C4-2B (cell line): ENCODE results near the gene TMEM121.
"Not testable (repeated sequence)": the region's sequence is repeated elsewhere in the genome, so short reads cannot be mapped to it uniquely, and the experiment has no call there.

Source experiments
- ZFX ChIP-seq: fragments of 450-650 bp; IDR thresholded peaks from 2 replicates; pipeline ENCODE4 v1.6.1; 2017
- TF ChIP-seq, protein P1 (sequence below): fragments of 450-650 bp; conservative IDR thresholded peaks from 2 replicates; pipeline ENCODE4 v1.5.1; 2017; ENCODE audit warnings: mild to moderate bottlenecking

DNA sequence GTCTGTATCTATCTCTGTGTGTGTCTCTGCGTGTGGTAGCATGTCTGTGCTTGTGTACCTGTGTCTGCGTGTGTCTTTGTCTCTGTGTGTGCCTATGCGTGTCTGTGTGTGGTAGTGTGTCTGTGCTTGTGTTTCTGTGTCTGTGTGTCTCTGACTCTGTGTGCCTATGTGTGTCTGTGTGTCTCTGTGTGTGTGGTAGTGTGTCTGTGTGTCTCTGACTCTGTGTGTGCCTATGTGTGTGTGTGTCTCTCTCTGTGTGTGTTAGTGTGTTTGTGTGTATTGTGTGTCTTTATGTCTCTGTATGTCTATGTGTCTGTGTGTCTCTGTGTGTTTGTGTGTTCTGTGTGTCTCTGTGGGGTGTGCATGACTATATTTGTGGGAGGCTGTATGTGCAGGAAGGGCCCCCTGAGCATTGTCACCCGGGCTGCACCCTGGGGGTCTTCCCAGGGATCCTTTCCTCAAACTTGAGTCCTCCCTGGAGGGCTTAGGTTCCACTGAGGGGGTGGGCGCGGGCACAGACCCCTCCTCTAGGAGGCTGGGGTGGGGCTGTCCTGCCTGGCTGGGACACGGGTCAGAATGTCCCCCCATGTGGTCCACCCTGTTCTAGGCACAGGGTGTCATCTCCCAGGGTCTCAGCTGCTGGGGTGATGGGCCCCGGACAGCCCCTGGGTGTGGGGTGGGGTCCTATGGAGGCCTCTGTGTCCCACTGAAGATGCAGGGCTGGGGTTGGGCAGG, 39.0 kb downstream of the TMEM121 start:
- TF ChIP-seq, protein P1, sequence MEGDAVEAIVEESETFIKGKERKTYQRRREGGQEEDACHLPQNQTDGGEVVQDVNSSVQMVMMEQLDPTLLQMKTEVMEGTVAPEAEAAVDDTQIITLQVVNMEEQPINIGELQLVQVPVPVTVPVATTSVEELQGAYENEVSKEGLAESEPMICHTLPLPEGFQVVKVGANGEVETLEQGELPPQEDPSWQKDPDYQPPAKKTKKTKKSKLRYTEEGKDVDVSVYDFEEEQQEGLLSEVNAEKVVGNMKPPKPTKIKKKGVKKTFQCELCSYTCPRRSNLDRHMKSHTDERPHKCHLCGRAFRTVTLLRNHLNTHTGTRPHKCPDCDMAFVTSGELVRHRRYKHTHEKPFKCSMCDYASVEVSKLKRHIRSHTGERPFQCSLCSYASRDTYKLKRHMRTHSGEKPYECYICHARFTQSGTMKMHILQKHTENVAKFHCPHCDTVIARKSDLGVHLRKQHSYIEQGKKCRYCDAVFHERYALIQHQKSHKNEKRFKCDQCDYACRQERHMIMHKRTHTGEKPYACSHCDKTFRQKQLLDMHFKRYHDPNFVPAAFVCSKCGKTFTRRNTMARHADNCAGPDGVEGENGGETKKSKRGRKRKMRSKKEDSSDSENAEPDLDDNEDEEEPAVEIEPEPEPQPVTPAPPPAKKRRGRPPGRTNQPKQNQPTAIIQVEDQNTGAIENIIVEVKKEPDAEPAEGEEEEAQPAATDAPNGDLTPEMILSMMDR: not testable (repeated sequence)
- not testable (repeated sequence) for TF ChIP-seq ZFX
